HepG2 (cell line): ENCODE data around the gene ACOT13. TPM values are rescaled to one million over a fixed set of nuclear protein-coding genes. Genes with fewer than 3 reads are reported as not detected.

ENCODE experiments used
- ATAC-seq: fragments of 200-7000 bp; cut with Tn5 transposase; 3 replicates; pipeline ENCODE4 v1.9.1; 2020; ENCODE audit warnings: mild to moderate bottlenecking, moderate library complexity
- BruUV-seq: library from RNA; stranded (reverse); fragments of 400-500 nt; replicated peaks from 2 replicates; lab custom pipeline; 2021; lab: Mats Ljungman, UMichigan
- CTCF ChIA-PET: fragments of 300-600 bp; formaldehyde crosslinking; extraction: SDS; loops from one replicate; lab custom pipeline; 2021; ENCODE audit warnings: low total read pairs, inconsistent platforms, low intra/inter-chr PET ratio; lab: Yijun Ruan, JAX
- POLR2A ChIA-PET: fragments of 350-600 bp; sonication (Branson Sonifier 250); formaldehyde crosslinking; loops from one replicate; lab custom pipeline; 2020; ENCODE audit warnings: antibody characterized with exemption, inconsistent platforms; lab: Yijun Ruan, JAX
- DNase-seq: peaks from one replicate; pipeline ENCODE4 v3.0.0-alpha.2; 2015; ENCODE audit warnings: low spot score
- FAIRE-seq: peaks from 3 replicates; lab custom pipeline; 2011; peaks lifted over from hg19 to GRCh38; lab: Jason Lieb, UNC
- H2AFZ ChIP-seq: one replicate; pipeline ENCODE4 v1.6.1; 2011; ENCODE audit warnings: low read length, inconsistent platforms
- H3K27ac ChIP-seq: fragments of 300-600 bp; 3 replicates; pipeline ENCODE4 v1.8.0; 2011; ENCODE audit warnings: mixed run types, mild to moderate bottlenecking, mixed read lengths, low read length, inconsistent platforms; ENCODE audit not compliant: insufficient read depth; ENCODE audit errors: extremely low read length
- H3K27me3 ChIP-seq, 2 experiments: fragments of 200-600 bp in 1 of 2; 2 replicates in 1 of 2; 3 replicates in 1 of 2; pipeline versions ENCODE4 v1.6.0 to v1.8.0; 2011; ENCODE audit warnings: low read length in 2 of 2, mild to moderate bottlenecking in 2 of 2, moderate library complexity in 2 of 2, inconsistent platforms in 1 of 2; ENCODE audit not compliant: insufficient read depth in 2 of 2, control insufficient read depth in 1 of 2
- H3K36me3 ChIP-seq, 2 experiments: fragments of 200-600 bp in 1 of 2; replicated peaks in 1 of 2; 2 replicates in 1 of 2; 3 replicates in 1 of 2; pipeline versions ENCODE4 v1.5.1 to v1.8.0; 2011; ENCODE audit warnings: low read length in 2 of 2, inconsistent platforms in 1 of 2; ENCODE audit not compliant: insufficient read depth in 2 of 2, control insufficient read depth in 1 of 2
- H3K4me1 ChIP-seq: 2 replicates; pipeline ENCODE4 v1.5.1; 2012; ENCODE audit warnings: low read length, inconsistent platforms; ENCODE audit not compliant: insufficient read depth
- H3K4me2 ChIP-seq: 2 replicates; pipeline ENCODE4 v1.6.0; 2011; ENCODE audit warnings: low read depth, low read length, inconsistent platforms
- H3K4me3 ChIP-seq, 3 experiments: fragments of 200-600 bp in 1 of 3; sonication (generic), shearing (Covaris generic) in 1 of 3; replicated peaks in 1 of 3; 2 replicates each; pipeline ENCODE4 v1.5.1; 2011 to 2016; ENCODE audit warnings: low read length in 3 of 3, inconsistent platforms in 2 of 3, low read depth in 2 of 3, mild to moderate bottlenecking in 2 of 3, control low read depth in 1 of 3, mixed read lengths in 1 of 3; ENCODE audit not compliant: insufficient read depth in 1 of 3
- H3K79me2 ChIP-seq: one replicate; pipeline ENCODE4 v1.6.1; 2011; ENCODE audit warnings: low read length, inconsistent platforms; ENCODE audit not compliant: insufficient read depth
- H3K9ac ChIP-seq: 2 replicates; pipeline ENCODE4 v1.6.0; 2011; ENCODE audit warnings: mild to moderate bottlenecking, low read depth, low read length, inconsistent platforms; ENCODE audit not compliant: insufficient read depth
- H3K9me3 ChIP-seq: 2 replicates; pipeline ENCODE4 v1.5.1; 2012; ENCODE audit warnings: mild to moderate bottlenecking, low read length
- H4K20me1 ChIP-seq: 2 replicates; pipeline ENCODE4 v1.6.0; 2011; ENCODE audit warnings: inconsistent platforms, mild to moderate bottlenecking, low read length, moderate library complexity; ENCODE audit not compliant: insufficient read depth
- CEBPB ChIP-seq: IDR thresholded peaks from 2 replicates; pipeline ENCODE4 v1.6.1; 2011; ENCODE audit warnings: low read depth, low read length, improper control_type of control experiment, borderline replicate concordance
- CEBPG ChIP-seq: IDR thresholded peaks from 2 replicates; pipeline ENCODE4 v1.6.1; 2016
- GABPA ChIP-seq, 2 experiments: IDR thresholded peaks; 2 replicates each; pipeline ENCODE4 v1.6.1; 2011 to 2016; ENCODE audit warnings: low read depth in 2 of 2, low read length in 1 of 2, missing biosample characterization in 1 of 2, missing genetic modification characterization in 1 of 2
- NR2F6 ChIP-seq, 2 experiments: IDR thresholded peaks; 2 replicates each; pipeline ENCODE4 v1.6.1; 2016; ENCODE audit warnings: antibody characterized with exemption in 1 of 2, mild to moderate bottlenecking in 1 of 2
- TFE3 ChIP-seq: IDR thresholded peaks from 2 replicates; pipeline ENCODE4 v1.6.1; 2016
- ZBTB3 ChIP-seq: sonication (generic); formaldehyde crosslinking; IDR thresholded peaks from 2 replicates; pipeline ENCODE4 v1.4.0; 2020; ENCODE audit warnings: low read depth, mild to moderate bottlenecking, moderate library complexity, missing genetic modification reagents, borderline replicate concordance
- ZHX1 ChIP-seq: sonication (generic); formaldehyde crosslinking; IDR thresholded peaks from 2 replicates; pipeline ENCODE4 v1.8.1; 2022; ENCODE audit warnings: low read depth, mild to moderate bottlenecking, missing genetic modification reagents
- ZMYM3 ChIP-seq: sonication (generic); formaldehyde crosslinking; IDR thresholded peaks from 2 replicates; pipeline ENCODE4 v1.5.1; 2020; ENCODE audit warnings: mild to moderate bottlenecking, missing genetic modification reagents
- ZNF10 ChIP-seq: sonication (generic); formaldehyde crosslinking; IDR thresholded peaks from 2 replicates; pipeline ENCODE4 v1.4.0; 2020; ENCODE audit warnings: mild to moderate bottlenecking, low read depth, missing genetic modification reagents, borderline replicate concordance
- ZNF770 ChIP-seq: sonication (generic); formaldehyde crosslinking; IDR thresholded peaks from 2 replicates; pipeline ENCODE4 v1.5.0; 2020; ENCODE audit warnings: mild to moderate bottlenecking, missing genetic modification reagents
- WGBS: methylation state at CpG from one replicate; pipeline ENCODE4 v1.1.6; 2017; ENCODE audit warnings: low lambda C conversion rate; 5-methylcytosine and 5-hydroxymethylcytosine counted together
- in situ Hi-C: cut with HindIII; loops from 2 replicates; pipeline ENCODE4 v1.10.0; 2017; ENCODE audit warnings: low pct_unique_long_range_greater_than_20kb; ENCODE audit not compliant: extremely low pct_ligation_motif_present
- intact Hi-C: fragments of 100-400 bp; cut with micrococcal nuclease; formaldehyde crosslinking; loops from one replicate; pipeline ENCODE4 v1.10.0; 2022; ENCODE audit not compliant: unreplicated experiment
- polyA plus RNA-seq, 8 experiments: library from polyadenylated mRNA; depleted of rRNA in 3 of 8; stranded (reverse) in 7 of 8; unstranded in 1 of 8; fragments of >200 nt; fragmentation: Illumina TruSeq in 4 of 8; extraction: Trizol in 4 of 8; gene quantifications; 2 replicates each; pipeline versions ENCODE4 v1.2.1 to v1.2.3, GENCODE V29; 2011 to 2016; ENCODE audit warnings: low read depth in 4 of 8, missing spikeins in 1 of 8, mixed read lengths in 1 of 8; ENCODE audit not compliant: insufficient read depth in 1 of 8
- total RNA-seq, 5 experiments: library from RNA; depleted of rRNA; stranded (reverse); fragments of >200 nt; fragmentation: Illumina TruSeq; extraction: Trizol; gene quantifications; 2 replicates each; pipeline ENCODE4 v1.2.3, GENCODE V29; 2016; ENCODE audit warnings: low read depth in 1 of 5

ACOT13 gene
- total and polyA plus RNA-seq, 2 of the 13 experiments (the other 11 are each of a cell fraction or from before 2014, with no cell fraction given), result 31.5 to 45.1 TPM

GRCh38 chr6:24752503-24752902 is 85.6 kb downstream of the ACOT13 start:
- H3K9me3 ChIP-seq, result peaks cover 11% of the 10 kb centered on the region
- ChIA-PET CTCF (no interaction called here), POLR2A (interaction anchor here (3.0 kb wide), 1 partner anchor 31 kb away, joined by 10 read pairs; no protein-coding TSS in a partner anchor)
- no TSS peak for BruUV-seq
- no peak for TF ChIP-seq TFE3 (CRISPR knock-in tag)
- H4K20me1 ChIP-seq, result no peaks in the 10 kb centered on the region
- 20% methylated on average over 2 of the region's 2 CpGs for WGBS
- no peak overlapping the region for H3K27ac ChIP-seq
- no peak for ATAC-seq
- H3K4me1 ChIP-seq, result peaks cover 16% of the 10 kb centered on the region
- in situ Hi-C loops, result no loop called here
- H3K27me3 ChIP-seq, result peaks cover 0 to 7% of the 10 kb centered on the region in 2 experiments; a peak in 1 of 5 replicates
- intact Hi-C loops, result no loop called here
- DNase-seq, result no peak
- H3K4me2 ChIP-seq, result 0 out of 2 replicates have a peak overlapping the region, but pooled peaks have one; percentile 20
- no peak for FAIRE-seq
- no peak overlapping the region for H3K4me3 ChIP-seq
- no peak overlapping the region for H3K9ac ChIP-seq
- no peaks in the 10 kb centered on the region for H3K36me3 ChIP-seq
- no peak overlapping the region for H2AFZ ChIP-seq
- H3K79me2 ChIP-seq, result no peaks in the 10 kb centered on the region

- CTCF ChIA-PET, result no interaction called here
- TF ChIP-seq NR2F6 (IDR thresholded peaks at IDR 0.05), result no peak
- 0 out of 2 replicates have a peak, but pooled peaks have one; percentile 28 for TF ChIP-seq NR2F6 (CRISPR knock-in tag; IDR thresholded peaks at IDR 0.05)
- peak; percentile 96 for TF ChIP-seq ZNF770
- TF ChIP-seq CEBPB, result peak; percentile 86
- no peak for TF ChIP-seq GABPA (IDR thresholded peaks at IDR 0.05; ENCODE audit: low read depth, low read length)
- TF ChIP-seq GABPA (CRISPR knock-in tag; IDR thresholded peaks at IDR 0.05; ENCODE audit: low read depth), result 0 out of 2 replicates have a peak, but pooled peaks have one; percentile 15
- TF ChIP-seq CEBPG (CRISPR knock-in tag), result peak; percentile 81
- TF ChIP-seq ZMYM3 (CRISPR knock-in tag), result peak; percentile 34; the same call in 1 of the 2 replicates
- no peak for TF ChIP-seq ZHX1 (CRISPR knock-in tag)
- TF ChIP-seq ZBTB3, result no peak
- no peak for TF ChIP-seq ZNF10 (CRISPR knock-in tag)
Measured at GRCh38 chr6:24752917-24753492, 86.1 kb downstream of the ACOT13 start.

More at GRCh38 chr6:24752917-24753492, 86.1 kb downstream of the ACOT13 start:
- H3K9ac ChIP-seq, result no peak overlapping the region
- H4K20me1 ChIP-seq, result no peaks in the 10 kb centered on the region
- peaks cover 16% of the 10 kb centered on the region for H3K4me1 ChIP-seq
- no peak overlapping the region for H3K4me3 ChIP-seq
- H3K36me3 ChIP-seq, result no peaks in the 10 kb centered on the region
- WGBS, result 17% methylated on average over 1 of the region's 1 CpG
- peaks cover 0 to 6% of the 10 kb centered on the region in 2 experiments; a peak in 1 of 5 replicates for H3K27me3 ChIP-seq
- no peak overlapping the region for H3K27ac ChIP-seq
- H3K4me2 ChIP-seq, result peak overlapping the region; percentile 20
- POLR2A ChIA-PET, result interaction anchor here (1.3 to 3.0 kb wide), 2 partner anchors 10 to 31 kb away, joined by 3 to 10 read pairs; no protein-coding TSS in a partner anchor
- no peaks in the 10 kb centered on the region for H3K79me2 ChIP-seq
- in situ Hi-C loops, result no loop called here
- peak; percentile 77 for ATAC-seq
- H3K9me3 ChIP-seq, result peaks cover 11% of the 10 kb centered on the region
- FAIRE-seq, result no peak
- no TSS peak for BruUV-seq
- intact Hi-C loops, result no loop called here
- peak; percentile 32 for DNase-seq
- no peak overlapping the region for H2AFZ ChIP-seq
